Breast epithelium (tissue), 4 donors: Measurements from ENCODE around the gene EFNA2. TPM values are rescaled to one million over a fixed set of nuclear protein-coding genes. Genes with fewer than 3 reads are reported as not detected.

Experiments used
- DNase-seq, 2 donors: peaks; one replicate each; pipeline ENCODE4 v3.0.0-alpha.2; 2019; ENCODE audit warnings: low spot score in 2 of 2
- H3K27ac ChIP-seq, 2 donors: fragments of 200-600 bp; sonication (generic) in 1 of 2; one replicate each; pipeline ENCODE4 v1.5.1; 2016 to 2019; ENCODE audit warnings: mild to moderate bottlenecking in 1 of 2
- H3K27me3 ChIP-seq, 2 donors: fragments of 200-600 bp; sonication (generic) in 1 of 2; one replicate each; pipeline versions ENCODE4 v1.5.1 to v1.6.0; 2017 to 2019; ENCODE audit warnings: control low read depth in 1 of 2, mild to moderate bottlenecking in 1 of 2
- H3K36me3 ChIP-seq: fragments of 200-600 bp; one replicate; pipeline ENCODE4 v1.5.1; 2019
- H3K4me1 ChIP-seq, 2 donors: fragments of 200-600 bp; sonication (generic); one replicate each; pipeline ENCODE4 v1.5.1; 2016 to 2019; ENCODE audit warnings: control low read depth in 1 of 2
- H3K4me3 ChIP-seq, 3 donors: fragments of 200-600 bp; sonication (generic); 1 replicate in 2 of 3; 2 replicates in 1 of 3; pipeline ENCODE4 v1.5.1; 2016 to 2019; ENCODE audit warnings: mild to moderate bottlenecking in 3 of 3, moderate library complexity in 2 of 3
- H3K9me3 ChIP-seq, 2 donors: fragments of 200-600 bp; sonication (generic) in 1 of 2; one replicate each; pipeline ENCODE4 v1.5.1; 2016 to 2019; ENCODE audit warnings: control low read depth in 1 of 2
- POLR2A ChIP-seq: fragments of 450-650 bp; IDR thresholded peaks from one replicate; pipeline ENCODE4 v1.6.1; 2016; ENCODE audit warnings: antibody characterized with exemption, mild to moderate bottlenecking, moderate library complexity
- POLR2AphosphoS5 ChIP-seq, 3 donors: sonication (generic); formaldehyde crosslinking; IDR thresholded peaks; one replicate each; pipeline ENCODE4 v1.6.1; 2017; ENCODE audit warnings: antibody characterized with exemption in 3 of 3
- intact Hi-C: fragments of 100-400 bp; cut with DNase I; formaldehyde crosslinking; loops from one replicate; pipeline ENCODE4 v1.15.1; 2023; ENCODE audit warnings: low total_unique reads
- total RNA-seq, 3 donors: library from RNA; depleted of rRNA; stranded (reverse); fragments of >200 nt; gene quantifications; one replicate each; pipeline ENCODE4 v1.1.0, GENCODE V29; 2016
- TF ChIP-seq, protein P1 (sequence below), 3 donors: fragments of 450-650 bp; IDR thresholded peaks; one replicate each; pipeline ENCODE4 v1.5.1; 2016 to 2017; ENCODE audit warnings: antibody characterized with exemption in 3 of 3, mild to moderate bottlenecking in 3 of 3, moderate library complexity in 3 of 3

The EFNA2 gene
- total RNA-seq, 3 donors from 2014 or later, result 0.66 TPM; not detected in 2

DNA sequence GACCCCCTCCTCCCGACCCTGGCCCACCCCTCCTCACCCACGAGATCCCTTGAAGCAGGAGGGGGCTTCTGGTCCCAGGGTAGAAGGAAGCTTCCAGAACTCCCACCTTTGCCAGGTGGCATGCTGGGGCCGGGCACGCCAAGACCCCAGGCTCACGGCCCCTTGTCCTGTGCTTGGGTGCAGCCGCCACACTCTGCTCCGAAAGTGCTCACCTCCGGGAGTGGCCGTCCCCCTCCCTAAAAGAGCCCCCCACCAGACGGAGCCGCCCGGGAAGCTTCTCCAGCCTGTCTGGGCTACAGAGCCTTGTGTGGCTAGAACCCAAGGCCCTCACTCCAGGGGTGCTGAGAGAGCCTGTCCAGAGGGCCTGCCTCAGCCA is 1.8 kb upstream of the EFNA2 start:
- intact Hi-C loops, result no loop called here
- no peak for TF ChIP-seq POLR2A
- TF ChIP-seq, protein P1, sequence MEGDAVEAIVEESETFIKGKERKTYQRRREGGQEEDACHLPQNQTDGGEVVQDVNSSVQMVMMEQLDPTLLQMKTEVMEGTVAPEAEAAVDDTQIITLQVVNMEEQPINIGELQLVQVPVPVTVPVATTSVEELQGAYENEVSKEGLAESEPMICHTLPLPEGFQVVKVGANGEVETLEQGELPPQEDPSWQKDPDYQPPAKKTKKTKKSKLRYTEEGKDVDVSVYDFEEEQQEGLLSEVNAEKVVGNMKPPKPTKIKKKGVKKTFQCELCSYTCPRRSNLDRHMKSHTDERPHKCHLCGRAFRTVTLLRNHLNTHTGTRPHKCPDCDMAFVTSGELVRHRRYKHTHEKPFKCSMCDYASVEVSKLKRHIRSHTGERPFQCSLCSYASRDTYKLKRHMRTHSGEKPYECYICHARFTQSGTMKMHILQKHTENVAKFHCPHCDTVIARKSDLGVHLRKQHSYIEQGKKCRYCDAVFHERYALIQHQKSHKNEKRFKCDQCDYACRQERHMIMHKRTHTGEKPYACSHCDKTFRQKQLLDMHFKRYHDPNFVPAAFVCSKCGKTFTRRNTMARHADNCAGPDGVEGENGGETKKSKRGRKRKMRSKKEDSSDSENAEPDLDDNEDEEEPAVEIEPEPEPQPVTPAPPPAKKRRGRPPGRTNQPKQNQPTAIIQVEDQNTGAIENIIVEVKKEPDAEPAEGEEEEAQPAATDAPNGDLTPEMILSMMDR (IDR thresholded peaks at IDR 0.05), result no peak
- TF ChIP-seq POLR2AphosphoS5 (IDR thresholded peaks at IDR 0.05), result no peak
- Histone ChIP-seq H3K4me3 (no peak overlapping the region), H3K36me3 (no peaks in the 10 kb centered on the region), H3K9me3 (no peaks in the 10 kb centered on the region), H3K27me3 (peaks cover 20 to 55% of the 10 kb centered on the region in 2 donors), H3K27ac (no peak overlapping the region), H3K4me1 (no peaks in the 10 kb centered on the region)
- no peak for DNase-seq

GRCh38 chr19:1284293-1284978 is 1.2 kb upstream of the EFNA2 start:
- Histone ChIP-seq H3K27ac (no peak overlapping the region), H3K27me3 (peaks cover 20 to 60% of the 10 kb centered on the region in 2 donors), H3K9me3 (no peaks in the 10 kb centered on the region), H3K36me3 (no peaks in the 10 kb centered on the region), H3K4me1 (no peaks in the 10 kb centered on the region), H3K4me3 (no peak overlapping the region)
- intact Hi-C loops, result no loop called here
- TF ChIP-seq POLR2A (no peak), POLR2AphosphoS5 (IDR thresholded peaks at IDR 0.05) (no peak)
- TF ChIP-seq, protein P1 (IDR thresholded peaks at IDR 0.05), result no peak
- DNase-seq, result no peak

- H3K27me3 ChIP-seq, result peaks cover 23 to 67% of the 10 kb centered on the region in 2 donors
- no peaks in the 10 kb centered on the region for H3K9me3 ChIP-seq
- peak overlapping the region in 1 of 3 donors; percentile 57 for H3K4me3 ChIP-seq
- intact Hi-C loops, result no loop called here
- no peak overlapping the region for H3K27ac ChIP-seq
- no peak for DNase-seq
- H3K36me3 ChIP-seq, result no peaks in the 10 kb centered on the region
- TF ChIP-seq POLR2AphosphoS5 (IDR thresholded peaks at IDR 0.05) (no peak), POLR2A (no peak)
- TF ChIP-seq, protein P1 (IDR thresholded peaks at IDR 0.05), result no peak
- no peaks in the 10 kb centered on the region for H3K4me1 ChIP-seq
Measured at GRCh38 chr19:1284979-1285736, 515 bp upstream of the EFNA2 start.

DNA sequence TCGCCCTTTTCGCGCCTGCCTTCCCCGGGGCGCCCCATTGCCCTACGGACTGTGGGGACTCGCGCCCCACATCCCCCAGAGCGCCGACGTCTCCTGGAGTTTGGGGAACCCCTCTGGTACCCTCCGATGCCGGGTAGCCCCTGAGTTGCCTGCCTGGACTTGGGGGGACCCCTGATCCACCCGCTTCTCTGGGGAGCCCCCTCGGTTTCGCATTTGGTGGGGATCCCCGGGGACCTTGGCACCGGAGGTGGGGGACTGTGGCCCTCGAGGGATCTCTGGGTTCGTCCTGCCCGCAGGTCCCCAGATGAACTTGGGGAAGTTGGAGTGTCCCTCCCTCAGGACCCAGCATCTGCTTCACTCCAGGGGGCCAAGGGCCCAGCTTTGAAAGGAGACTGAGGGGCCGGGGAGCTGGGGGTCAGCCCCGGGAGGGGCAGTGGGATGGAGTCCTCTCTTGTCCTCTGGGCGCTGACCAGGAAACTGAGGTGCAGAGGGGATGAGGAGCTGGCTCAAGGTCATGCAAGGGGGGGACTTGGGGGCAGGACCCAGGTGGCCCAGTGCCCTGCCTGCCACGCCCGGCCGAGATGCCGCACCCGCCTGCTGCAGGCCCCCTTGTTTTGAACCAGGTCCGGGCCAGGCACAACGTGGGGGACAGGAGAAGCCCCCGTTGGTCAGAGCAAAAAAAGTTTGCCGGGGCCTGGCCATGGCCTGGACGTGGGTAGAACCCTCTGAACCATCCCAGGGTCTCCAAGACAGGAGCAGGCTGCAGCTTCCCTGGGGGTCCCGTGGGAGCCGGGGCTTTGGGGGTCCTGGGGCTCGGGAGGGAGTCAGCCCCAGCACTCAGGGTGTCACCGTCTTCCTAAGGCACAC is 1.0 kb downstream of the EFNA2 start:
- TF ChIP-seq POLR2AphosphoS5 (IDR thresholded peaks at IDR 0.05), result no peak
- no peak for TF ChIP-seq POLR2A
- TF ChIP-seq, protein P1 (IDR thresholded peaks at IDR 0.05), result no peak
- Histone ChIP-seq H3K27ac (no peak overlapping the region), H3K36me3 (no peaks in the 10 kb centered on the region), H3K4me3 (peak overlapping the region in 1 of 3 donors; percentile 57), H3K4me1 (no peaks in the 10 kb centered on the region), H3K9me3 (no peaks in the 10 kb centered on the region), H3K27me3 (peaks cover 23 to 83% of the 10 kb centered on the region in 2 donors)
- intact Hi-C loops, result no loop called here
- DNase-seq, result no peak
